Mucosa of rectum (tissue), 2 donors: ENCODE measurements around the gene RIPOR3.

Experiments used
- H3K27ac ChIP-seq, 2 donors: one replicate each; pipeline ENCODE4 v1.7.0; 2013; ENCODE audit warnings: inconsistent platforms in 2 of 2, low read depth in 2 of 2, low read length in 2 of 2
- H3K27me3 ChIP-seq, 2 donors: one replicate each; pipeline ENCODE4 v1.7.0; 2013; ENCODE audit warnings: low read length in 2 of 2; ENCODE audit not compliant: control insufficient read depth in 2 of 2, insufficient read depth in 2 of 2
- H3K36me3 ChIP-seq, 2 donors: one replicate each; pipeline ENCODE4 v1.7.0; 2013; ENCODE audit warnings: low read length in 2 of 2; ENCODE audit not compliant: control insufficient read depth in 2 of 2, insufficient read depth in 2 of 2
- H3K4me1 ChIP-seq, 2 donors: one replicate each; pipeline ENCODE4 v1.7.0; 2013; ENCODE audit warnings: low read length in 2 of 2, mild to moderate bottlenecking in 1 of 2; ENCODE audit not compliant: control insufficient read depth in 2 of 2, insufficient read depth in 2 of 2
- H3K4me3 ChIP-seq, 2 donors: one replicate each; pipeline ENCODE4 v1.7.0; 2013; ENCODE audit warnings: low read length in 2 of 2
- H3K9ac ChIP-seq, 2 donors: one replicate each; pipeline ENCODE4 v1.7.0; 2013; ENCODE audit warnings: low read length in 2 of 2, low read depth in 1 of 2, mild to moderate bottlenecking in 1 of 2
- H3K9me3 ChIP-seq, 2 donors: one replicate each; pipeline ENCODE4 v1.7.0; 2013; ENCODE audit warnings: low read length in 2 of 2; ENCODE audit not compliant: control insufficient read depth in 2 of 2
- donor health status: healthy.
- donor health status: Normal muscosa, but diverticular disease.

The RIPOR3 gene

GRCh38 chr20:50582591-50583234 is 108.6 kb downstream of the RIPOR3 start:
- Histone ChIP-seq H3K27ac (no peak overlapping the region), H3K9ac (no peak overlapping the region), H3K27me3 (no peaks in the 10 kb centered on the region), H3K36me3 (peaks cover 69 to 74% of the 10 kb centered on the region in 2 donors), H3K4me1 (peaks cover 5 to 13% of the 10 kb centered on the region in 2 donors), H3K9me3 (no peaks in the 10 kb centered on the region), H3K4me3 (no peak overlapping the region)

GRCh38 chr20:50582092-50582491 is 109.2 kb downstream of the RIPOR3 start:
- Histone ChIP-seq H3K36me3 (peaks cover 70 to 79% of the 10 kb centered on the region in 2 donors), H3K4me1 (peaks cover 11 to 19% of the 10 kb centered on the region in 2 donors), H3K9ac (no peak overlapping the region), H3K27ac (no peak overlapping the region), H3K4me3 (no peak overlapping the region), H3K27me3 (no peaks in the 10 kb centered on the region), H3K9me3 (no peaks in the 10 kb centered on the region)

- H3K27me3 ChIP-seq: no peaks in the 10 kb centered on the region
- H3K4me3 ChIP-seq: no peak overlapping the region
- H3K27ac ChIP-seq: no peak overlapping the region
- no peaks in the 10 kb centered on the region for H3K9me3 ChIP-seq
- peaks cover 61 to 71% of the 10 kb centered on the region in 2 donors for H3K36me3 ChIP-seq
- peaks cover 12 to 23% of the 10 kb centered on the region in 2 donors for H3K4me1 ChIP-seq
- no peak overlapping the region for H3K9ac ChIP-seq
Observed at GRCh38 chr20:50580842-50581544, 110.3 kb downstream of the RIPOR3 start.

- Histone ChIP-seq H3K4me3 (no peak overlapping the region), H3K9me3 (no peaks in the 10 kb centered on the region), H3K4me1 (peaks cover 13 to 25% of the 10 kb centered on the region in 2 donors), H3K27ac (no peak overlapping the region), H3K36me3 (peaks cover 56 to 68% of the 10 kb centered on the region in 2 donors), H3K27me3 (no peaks in the 10 kb centered on the region), H3K9ac (no peak overlapping the region)
Observed at GRCh38 chr20:50580016-50580747, 111.2 kb downstream of the RIPOR3 start.

- H3K4me3 ChIP-seq: no peak overlapping the region
- no peak overlapping the region for H3K9ac ChIP-seq
- peaks cover 13 to 25% of the 10 kb centered on the region in 2 donors for H3K4me1 ChIP-seq
- no peaks in the 10 kb centered on the region for H3K27me3 ChIP-seq
- no peak overlapping the region for H3K27ac ChIP-seq
- peaks cover 62 to 69% of the 10 kb centered on the region in 2 donors for H3K36me3 ChIP-seq
- H3K9me3 ChIP-seq: no peaks in the 10 kb centered on the region
Observed at GRCh38 chr20:50579511-50579910, 111.8 kb downstream of the RIPOR3 start.

GRCh38 chr20:50578778-50579165 is 112.6 kb downstream of the RIPOR3 start:
- Histone ChIP-seq H3K27ac (no peak overlapping the region), H3K36me3 (peaks cover 64 to 70% of the 10 kb centered on the region in 2 donors), H3K9me3 (no peaks in the 10 kb centered on the region), H3K9ac (no peak overlapping the region), H3K4me1 (peaks cover 13 to 25% of the 10 kb centered on the region in 2 donors), H3K27me3 (no peaks in the 10 kb centered on the region), H3K4me3 (no peak overlapping the region)

- no peaks in the 10 kb centered on the region for H3K27me3 ChIP-seq
- H3K9me3 ChIP-seq: no peaks in the 10 kb centered on the region
- no peak overlapping the region for H3K4me3 ChIP-seq
- H3K36me3 ChIP-seq: peaks cover 59 to 69% of the 10 kb centered on the region in 2 donors
- peak overlapping the region in 1 of 2 donors; percentile 29 for H3K9ac ChIP-seq
- peaks cover 13 to 25% of the 10 kb centered on the region in 2 donors for H3K4me1 ChIP-seq
- peak overlapping the region; percentile 62 to 65 for H3K27ac ChIP-seq
Observed at GRCh38 chr20:50578061-50578777, 113.1 kb downstream of the RIPOR3 start.

- H3K36me3 ChIP-seq: peaks cover 51 to 76% of the 10 kb centered on the region in 2 donors
- H3K9ac ChIP-seq: peak overlapping the region in 1 of 2 donors; percentile 29
- no peaks in the 10 kb centered on the region for H3K27me3 ChIP-seq
- H3K4me1 ChIP-seq: peaks cover 13 to 25% of the 10 kb centered on the region in 2 donors
- peak overlapping the region; percentile 62 to 65 for H3K27ac ChIP-seq
- no peak overlapping the region for H3K4me3 ChIP-seq
- H3K9me3 ChIP-seq: no peaks in the 10 kb centered on the region
Observed at GRCh38 chr20:50577175-50578018, 113.9 kb downstream of the RIPOR3 start.
